Esophagus muscularis mucosa (tissue), 3 donors: ENCODE measurements around the gene GOLGA3.

Experiments used
- POLR2A ChIP-seq: fragments of 450-650 bp; IDR thresholded peaks from one replicate; pipeline ENCODE4 v1.6.1; 2017; ENCODE audit warnings: antibody characterized with exemption, moderate library complexity, mild to moderate bottlenecking, low read depth
- POLR2AphosphoS5 ChIP-seq, 2 donors: sonication (generic); formaldehyde crosslinking; IDR thresholded peaks; one replicate each; pipeline ENCODE4 v1.6.1; 2017; ENCODE audit warnings: antibody characterized with exemption in 2 of 2
- TF ChIP-seq, protein P1 (sequence below), 3 experiments: fragments of 200-600 bp in 2 of 3; fragments of 450-650 bp in 1 of 3; sonication (generic) in 2 of 3; IDR thresholded peaks; one replicate each; pipeline ENCODE4 v1.5.1; 2017 to 2019; ENCODE audit warnings: antibody characterized with exemption in 3 of 3, mild to moderate bottlenecking in 2 of 3, moderate library complexity in 1 of 3

DNA sequence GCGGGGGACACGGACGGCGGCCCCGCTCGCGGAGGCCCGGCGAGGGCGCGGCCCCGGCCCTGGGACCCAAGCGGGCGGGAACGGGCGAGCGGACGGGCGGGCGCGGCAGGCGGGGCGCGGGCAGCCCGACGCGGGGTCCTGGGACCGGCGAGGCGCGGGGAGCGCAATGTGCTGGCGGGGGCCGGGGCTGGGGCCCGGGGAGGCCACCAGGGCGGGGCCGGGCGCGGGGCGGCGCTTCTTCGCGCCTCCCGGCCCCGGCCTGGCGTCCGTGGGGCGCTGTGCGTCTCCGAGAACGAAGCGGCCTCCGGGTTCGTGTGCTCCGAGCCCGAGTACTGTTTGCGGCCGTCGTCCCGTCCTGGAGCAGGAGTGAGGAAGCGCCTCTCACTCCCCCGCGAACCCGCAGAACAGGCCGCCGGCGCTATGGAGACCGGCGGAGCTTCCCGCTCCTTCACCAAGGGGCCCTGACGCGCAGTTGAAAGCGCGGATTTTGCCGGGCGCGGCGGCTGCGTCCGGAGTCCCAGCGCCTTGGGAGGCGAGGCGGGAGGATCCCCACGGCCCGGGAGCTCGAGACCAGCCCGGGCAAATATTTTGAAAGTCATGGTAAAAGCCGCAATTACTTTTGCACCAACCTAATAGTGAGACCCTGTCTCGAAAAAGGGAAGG is 66.6 kb downstream of the GOLGA3 start:
- TF ChIP-seq, protein P1, sequence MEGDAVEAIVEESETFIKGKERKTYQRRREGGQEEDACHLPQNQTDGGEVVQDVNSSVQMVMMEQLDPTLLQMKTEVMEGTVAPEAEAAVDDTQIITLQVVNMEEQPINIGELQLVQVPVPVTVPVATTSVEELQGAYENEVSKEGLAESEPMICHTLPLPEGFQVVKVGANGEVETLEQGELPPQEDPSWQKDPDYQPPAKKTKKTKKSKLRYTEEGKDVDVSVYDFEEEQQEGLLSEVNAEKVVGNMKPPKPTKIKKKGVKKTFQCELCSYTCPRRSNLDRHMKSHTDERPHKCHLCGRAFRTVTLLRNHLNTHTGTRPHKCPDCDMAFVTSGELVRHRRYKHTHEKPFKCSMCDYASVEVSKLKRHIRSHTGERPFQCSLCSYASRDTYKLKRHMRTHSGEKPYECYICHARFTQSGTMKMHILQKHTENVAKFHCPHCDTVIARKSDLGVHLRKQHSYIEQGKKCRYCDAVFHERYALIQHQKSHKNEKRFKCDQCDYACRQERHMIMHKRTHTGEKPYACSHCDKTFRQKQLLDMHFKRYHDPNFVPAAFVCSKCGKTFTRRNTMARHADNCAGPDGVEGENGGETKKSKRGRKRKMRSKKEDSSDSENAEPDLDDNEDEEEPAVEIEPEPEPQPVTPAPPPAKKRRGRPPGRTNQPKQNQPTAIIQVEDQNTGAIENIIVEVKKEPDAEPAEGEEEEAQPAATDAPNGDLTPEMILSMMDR (IDR thresholded peaks at IDR 0.05): peak in 2 of 3 experiments; percentile 10 to 42
- TF ChIP-seq POLR2A (peak; percentile 33), POLR2AphosphoS5 (IDR thresholded peaks at IDR 0.05) (peak; percentile 61 to 79)
